Activated CD8-positive, alpha-beta memory T cell treated with anti-CD3 and anti-CD28 coated beads, Interleukin-2, amount 10 ng/mL, durations not matched to agents 7 days and 5 days (primary cell): Measurements from ENCODE around the gene FMNL3. TPM values are rescaled to one million over a fixed set of nuclear protein-coding genes. Genes with fewer than 3 reads are reported as not detected.

Source experiments
- total RNA-seq, 2 experiments: library from RNA; stranded (reverse); gene quantifications; one replicate each; pipeline ENCODE4 v1.2.3, GENCODE V29; 2021

Gene FMNL3
- total RNA-seq, 2 experiments from 2014 or later, result 44.2 to 50.5 TPM

Other genes with a start within 250 kb of the FMNL3 start
- gene KCNH3, start 168.4 kb downstream of the FMNL3 start, total RNA-seq, result 1 to 10 TPM; 1.1 to 1.2 TPM
- gene MCRS1, start 139.3 kb downstream of the FMNL3 start, total RNA-seq, result 10 to 100 TPM; 70.1 to 72.1 TPM
- gene FAM186B, start 101.8 kb downstream of the FMNL3 start, total RNA-seq, result not detected
- gene PRPF40B, start 83.8 kb downstream of the FMNL3 start, total RNA-seq, result 10 to 100 TPM in 1 of 2 experiments, 1 to 10 TPM in 1; 7.8 to 15.2 TPM
- 100 to 1,000 TPM; 396 to 524 TPM for gene TMBIM6, start 34.2 kb upstream of the FMNL3 start, total RNA-seq
- 1 to 10 TPM; 1.1 to 1.4 TPM for gene NCKAP5L, start 121.0 kb upstream of the FMNL3 start, total RNA-seq
- gene BCDIN3D, start 135.7 kb upstream of the FMNL3 start, total RNA-seq, result 1 to 10 TPM; 8.2 to 8.3 TPM
- under 1 TPM; 0.05 to 0.06 TPM for gene FAIM2, start 196.5 kb upstream of the FMNL3 start, total RNA-seq
- gene AQP2, start 243.3 kb upstream of the FMNL3 start, total RNA-seq, result not detected